ENCODE data around the gene LRMDA. TPM values are rescaled to one million over a fixed set of nuclear protein-coding genes. Genes with fewer than 3 reads are reported as not detected.

LRMDA gene
- total and polyA plus RNA-seq, 10 of the 15 experiments (the other 5 are each of a cell fraction or from before 2014, with no cell fraction given), result 0.07 to 0.54 (median 0.29) TPM; not detected in 4

- RAD21 ChIA-PET (ENCODE audit: unreplicated experiment), result no interaction called here
- in situ Hi-C loops (cut with MboI), result no loop called here
- no TSS peak for BruUV-seq (replicated peaks)
- POLR2A ChIA-PET, result no interaction called here
- WGBS (ENCODE audit: insufficient coverage, insufficient replicate concordance, low lambda C conversion rate, missing lambda C conversion rate), result 15% methylated on average over 3 of the region's 3 CpGs
- no peaks in the 10 kb centered on the region for H3K79me2 ChIP-seq (ENCODE audit: control insufficient read depth, insufficient read depth, low read length)
- intact Hi-C loops (cut with micrococcal nuclease; ENCODE audit: unreplicated experiment), result no loop called here
- no peak for TF ChIP-seq JUND (IDR thresholded peaks at IDR 0.05; ENCODE audit: low read depth, low read length)
- no peak for TF ChIP-seq ZBTB33 (IDR thresholded peaks at IDR 0.05)
- no peak for TF ChIP-seq NR2C1 (IDR thresholded peaks at IDR 0.05)
- TF ChIP-seq NFYA (IDR thresholded peaks at IDR 0.05; ENCODE audit: borderline replicate concordance, low read depth, low read length), result no peak
- TF ChIP-seq HDGF (IDR thresholded peaks at IDR 0.05), result no peak
- TF ChIP-seq SMARCA5 (IDR thresholded peaks at IDR 0.05), result no peak
- no peak for TF ChIP-seq NR2F1 (conservative IDR thresholded peaks at IDR 0.05)
- TF ChIP-seq, protein P1, sequence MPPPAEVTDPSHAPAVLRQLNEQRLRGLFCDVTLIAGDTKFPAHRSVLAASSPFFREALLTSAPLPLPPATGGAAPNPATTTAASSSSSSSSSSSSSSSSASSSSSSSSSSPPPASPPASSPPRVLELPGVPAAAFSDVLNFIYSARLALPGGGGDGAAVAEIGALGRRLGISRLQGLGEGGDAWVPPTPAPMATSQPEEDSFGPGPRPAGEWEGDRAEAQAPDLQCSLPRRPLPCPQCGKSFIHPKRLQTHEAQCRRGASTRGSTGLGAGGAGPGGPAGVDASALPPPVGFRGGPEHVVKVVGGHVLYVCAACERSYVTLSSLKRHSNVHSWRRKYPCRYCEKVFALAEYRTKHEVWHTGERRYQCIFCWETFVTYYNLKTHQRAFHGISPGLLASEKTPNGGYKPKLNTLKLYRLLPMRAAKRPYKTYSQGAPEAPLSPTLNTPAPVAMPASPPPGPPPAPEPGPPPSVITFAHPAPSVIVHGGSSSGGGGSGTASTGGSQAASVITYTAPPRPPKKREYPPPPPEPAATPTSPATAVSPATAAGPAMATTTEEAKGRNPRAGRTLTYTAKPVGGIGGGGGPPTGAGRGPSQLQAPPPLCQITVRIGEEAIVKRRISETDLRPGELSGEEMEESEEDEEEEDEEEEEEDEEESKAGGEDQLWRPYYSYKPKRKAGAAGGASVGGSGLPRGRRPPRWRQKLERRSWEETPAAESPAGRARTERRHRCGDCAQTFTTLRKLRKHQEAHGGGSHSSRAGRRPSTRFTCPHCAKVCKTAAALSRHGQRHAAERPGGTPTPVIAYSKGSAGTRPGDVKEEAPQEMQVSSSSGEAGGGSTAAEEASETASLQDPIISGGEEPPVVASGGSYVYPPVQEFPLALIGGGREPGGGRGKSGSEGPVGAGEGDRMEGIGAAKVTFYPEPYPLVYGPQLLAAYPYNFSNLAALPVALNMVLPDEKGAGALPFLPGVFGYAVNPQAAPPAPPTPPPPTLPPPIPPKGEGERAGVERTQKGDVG (CRISPR knock-in tag; IDR thresholded peaks at IDR 0.05), result no peak
- TF ChIP-seq FOXM1 (IDR thresholded peaks at IDR 0.05; ENCODE audit: low read depth, low read length), result no peak
- no peak for TF ChIP-seq SP1 (IDR thresholded peaks at IDR 0.05; ENCODE audit: low read depth, low read length)
- TF ChIP-seq ASH2L (IDR thresholded peaks at IDR 0.05; ENCODE audit: borderline replicate concordance, low read depth), result no peak
- no peak for TF ChIP-seq NFIC (IDR thresholded peaks at IDR 0.05; ENCODE audit: low read depth, low read length)
- ATAC-seq (no peak), FAIRE-seq (no peak), DNase-seq (ENCODE audit: low read depth, low spot score) (no peak)
- no peak overlapping the region for H3K4me2 ChIP-seq (ENCODE audit: control insufficient read depth, insufficient read depth)
- no peaks in the 10 kb centered on the region for H3K4me1 ChIP-seq (ENCODE audit: control insufficient read depth, insufficient read depth, low read length)
- H3K9ac ChIP-seq (ENCODE audit: control insufficient read depth, insufficient read depth, low read length), result no peak overlapping the region
- H3K4me3 ChIP-seq, result no peak overlapping the region
- H4K20me1 ChIP-seq (ENCODE audit: control insufficient read depth, insufficient read depth), result no peaks in the 10 kb centered on the region
- no peaks in the 10 kb centered on the region for H3K9me3 ChIP-seq (replicated peaks; ENCODE audit: control insufficient read depth, insufficient read depth, low read length)
- no peak overlapping the region for H2AFZ ChIP-seq (ENCODE audit: control insufficient read depth, low read depth, low read length)
- H3K27me3 ChIP-seq (replicated peaks in 1 of 2; ENCODE audit: control insufficient read depth in 2 of 2, insufficient read depth in 2 of 2, low read length in 1 of 2), result no peaks in the 10 kb centered on the region
- no peaks in the 10 kb centered on the region for H3K36me3 ChIP-seq (ENCODE audit: control insufficient read depth in 2 of 2, insufficient read depth in 2 of 2, low read length in 1 of 2)
- H3K27ac ChIP-seq (ENCODE audit: control insufficient read depth, insufficient read depth), result no peak overlapping the region
- CTCF ChIA-PET, result no interaction called here
- SMC1A ChIA-PET (ENCODE audit: uncharacterized antibody, unreplicated experiment), result interaction anchor here (0.8 kb wide), 1 partner anchor 8 kb away, joined by 4 read pairs; no protein-coding TSS in a partner anchor
These were observed 1078.0 kb downstream of the LRMDA start for GRCh38 chr10:76509446-76509845.

Measured in GM12878 (cell line).